Psoas muscle (tissue), 8 donors: ENCODE measurements around the gene KANSL1. TPM values are rescaled to one million over a fixed set of nuclear protein-coding genes. Genes with fewer than 3 reads are reported as not detected.

Experiments
- ATAC-seq, 4 donors: fragments of 200-7000 bp; cut with Tn5 transposase; one replicate each; pipeline ENCODE4 v1.9.1; 2020; ENCODE audit warnings: moderate library complexity in 3 of 4, mild to moderate bottlenecking in 2 of 4
- DNase-seq, 2 donors: peaks; one replicate each; pipeline ENCODE4 v3.0.0-alpha.2; 2020
- H3K27ac ChIP-seq: fragments of 200-600 bp; one replicate; pipeline ENCODE4 v1.8.0; 2022
- H3K27me3 ChIP-seq, 3 donors: fragments of 200-600 bp in 1 of 3; one replicate each; pipeline versions ENCODE4 v1.6.1 to v1.8.0; 2013 to 2022; ENCODE audit warnings: low read length in 2 of 3, mild to moderate bottlenecking in 2 of 3, moderate library complexity in 1 of 3; ENCODE audit not compliant: insufficient read depth in 3 of 3
- H3K36me3 ChIP-seq, 2 donors: fragments of 200-600 bp in 1 of 2; one replicate each; pipeline versions ENCODE4 v1.6.1 to v1.8.0; 2013 to 2022; ENCODE audit warnings: low read depth in 1 of 2, mild to moderate bottlenecking in 1 of 2, moderate library complexity in 1 of 2; ENCODE audit not compliant: insufficient read depth in 1 of 2
- H3K4me1 ChIP-seq: fragments of 200-600 bp; one replicate; pipeline ENCODE4 v1.8.0; 2022
- H3K4me3 ChIP-seq: fragments of 200-600 bp; one replicate; pipeline ENCODE4 v1.8.0; 2022; ENCODE audit warnings: mild to moderate bottlenecking
- H3K9me3 ChIP-seq: fragments of 200-600 bp; one replicate; pipeline ENCODE4 v1.8.0; 2022
- WGBS, 3 donors: extraction: QIAGEN DNeasy Blood & Tissue Kit; methylation state at CpG; one replicate each; pipeline versions ENCODE4 v1.1.6 to v1.1.7; 2013; 5-methylcytosine and 5-hydroxymethylcytosine counted together
- intact Hi-C, 2 donors: fragments of 100-400 bp; cut with DNase I; formaldehyde crosslinking; loops; one replicate each; pipeline versions ENCODE4 v1.11.0 to v1.14.2; 2022
- polyA plus RNA-seq, 3 donors: library from polyadenylated mRNA; stranded (reverse); fragments of 200-250 nt; gene quantifications; one replicate each; pipeline ENCODE4 v1.2.3, GENCODE V29; 2013
- total RNA-seq, 4 donors: library from RNA; stranded (reverse); fragmentation: NEBNext Ultra II Directional in 2 of 4; extraction: Animal tissue kit (Norgen Biotek cat#: 25700) in 2 of 4; gene quantifications; one replicate each; pipeline versions ENCODE4 v1.2.1 to v1.2.4, GENCODE V29; 2021 to 2023
- TF ChIP-seq, protein P1 (sequence below): fragments of 200-600 bp; IDR thresholded peaks from one replicate; pipeline ENCODE4 v1.8.0; 2022; ENCODE audit warnings: antibody characterized with exemption
- donor health status: healthy with polysubstance abuse.
- donor health status: DM: no; HTN: no; CAD: no; lungs with moderate emphysema.
- donor health status: Bipolar disorder and iron deficiency.
- donor health status: healthy.
- donor health status: DM: yes; HTN: yes; CAD: no.
- donor health status: DM: no; HTN: no; CAD: no.
- donor health status: DM: no; HTN: no; CAD: no.
- donor health status: DM: yes; HTN: yes; CAD: no.

The KANSL1 gene
- total and polyA plus RNA-seq, 7 donors: 6.9 to 37.5 (median 25.8) TPM

DNA sequence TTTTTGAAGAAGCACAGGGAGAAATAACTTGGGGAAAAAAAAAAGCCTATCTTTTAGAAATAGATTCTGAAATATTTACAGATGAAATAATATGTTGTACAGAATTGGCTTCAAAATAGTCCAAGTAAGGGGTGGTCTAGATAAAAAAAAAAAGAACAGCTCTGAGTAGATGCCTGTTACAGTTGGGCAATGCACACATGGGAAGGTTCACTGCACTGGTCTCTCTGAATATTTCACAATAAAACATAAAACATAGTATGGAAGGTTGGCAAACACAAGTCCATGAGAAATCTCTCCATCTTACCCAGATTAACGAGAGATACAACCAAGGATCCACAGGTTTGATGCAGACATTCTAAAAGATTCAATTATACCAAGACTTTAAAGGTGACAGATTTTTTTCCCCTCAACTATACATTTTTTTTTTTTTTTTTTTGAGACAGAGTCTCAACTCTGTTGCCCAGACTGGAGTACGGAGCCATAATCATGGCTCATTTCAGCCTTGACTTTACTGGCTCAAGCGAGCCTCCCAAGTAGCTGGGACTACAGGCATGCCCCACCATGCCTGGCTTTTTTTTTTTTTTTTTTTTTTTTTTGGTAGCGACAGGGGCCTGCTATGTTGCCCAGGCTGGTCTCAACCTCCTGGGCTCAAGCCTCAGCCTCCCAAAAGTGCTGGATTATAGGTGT lies 58.0 kb downstream of the KANSL1 start:
- Histone ChIP-seq H3K9me3 (no peaks in the 10 kb centered on the region), H3K36me3 (no peaks in the 10 kb centered on the region), H3K4me3 (no peak overlapping the region), H3K4me1 (peaks cover 87% of the 10 kb centered on the region), H3K27me3 (no peaks in the 10 kb centered on the region), H3K27ac (peak overlapping the region; percentile 37)
- ATAC-seq (no peak), DNase-seq (no peak)
- TF ChIP-seq, protein P1, sequence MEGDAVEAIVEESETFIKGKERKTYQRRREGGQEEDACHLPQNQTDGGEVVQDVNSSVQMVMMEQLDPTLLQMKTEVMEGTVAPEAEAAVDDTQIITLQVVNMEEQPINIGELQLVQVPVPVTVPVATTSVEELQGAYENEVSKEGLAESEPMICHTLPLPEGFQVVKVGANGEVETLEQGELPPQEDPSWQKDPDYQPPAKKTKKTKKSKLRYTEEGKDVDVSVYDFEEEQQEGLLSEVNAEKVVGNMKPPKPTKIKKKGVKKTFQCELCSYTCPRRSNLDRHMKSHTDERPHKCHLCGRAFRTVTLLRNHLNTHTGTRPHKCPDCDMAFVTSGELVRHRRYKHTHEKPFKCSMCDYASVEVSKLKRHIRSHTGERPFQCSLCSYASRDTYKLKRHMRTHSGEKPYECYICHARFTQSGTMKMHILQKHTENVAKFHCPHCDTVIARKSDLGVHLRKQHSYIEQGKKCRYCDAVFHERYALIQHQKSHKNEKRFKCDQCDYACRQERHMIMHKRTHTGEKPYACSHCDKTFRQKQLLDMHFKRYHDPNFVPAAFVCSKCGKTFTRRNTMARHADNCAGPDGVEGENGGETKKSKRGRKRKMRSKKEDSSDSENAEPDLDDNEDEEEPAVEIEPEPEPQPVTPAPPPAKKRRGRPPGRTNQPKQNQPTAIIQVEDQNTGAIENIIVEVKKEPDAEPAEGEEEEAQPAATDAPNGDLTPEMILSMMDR: no peak
- intact Hi-C loops: no loop called here
- WGBS, 3 donors: 90 to 98% (median 95%) methylated on average over 3 to 4 of the region's 4 CpGs

DNA sequence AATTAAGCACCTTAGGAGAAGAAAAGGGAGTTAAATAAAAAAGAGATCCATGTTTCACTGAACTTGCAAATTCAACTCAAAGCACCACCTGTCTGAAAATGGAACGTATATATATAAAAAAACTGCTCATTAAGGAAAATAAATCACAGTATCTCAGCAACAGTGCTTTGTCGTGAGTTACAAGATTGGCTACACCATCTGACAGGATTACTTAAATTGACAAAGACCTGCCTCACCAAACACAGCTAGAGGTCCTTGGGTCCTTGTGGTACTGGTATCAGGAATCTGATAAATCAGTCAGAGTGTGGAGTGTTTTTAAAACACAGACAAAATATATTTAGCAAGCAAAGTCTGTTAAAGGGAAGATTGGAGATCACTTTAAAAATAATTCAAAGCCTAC lies 63.9 kb downstream of the KANSL1 start:
- H3K4me1 ChIP-seq: peaks cover 85% of the 10 kb centered on the region
- 28 to 52% (median 29%) methylated on average over 2 of the region's 2 CpGs for WGBS, 3 donors

DNA sequence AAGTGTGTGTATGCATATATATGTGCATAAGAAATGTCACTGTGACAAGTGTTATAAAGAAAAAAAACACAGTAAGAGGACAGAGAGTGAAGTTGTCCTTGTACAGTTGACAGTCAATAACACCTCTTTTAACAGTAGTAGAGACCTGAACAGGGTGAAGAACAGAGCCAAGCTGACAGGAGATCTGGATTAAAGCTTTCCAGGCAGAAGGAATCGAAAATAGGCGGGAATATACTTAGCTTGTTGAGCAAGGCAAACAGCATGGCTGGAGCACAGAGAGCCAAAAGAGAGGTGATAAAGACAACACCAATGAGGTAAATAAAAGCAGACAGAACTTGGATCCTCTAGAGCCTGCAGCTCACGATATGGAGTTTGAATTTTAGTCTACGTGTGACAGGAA lies 64.8 kb downstream of the KANSL1 start:
- Histone ChIP-seq H3K4me1 (peaks cover 86% of the 10 kb centered on the region), H3K36me3 (no peaks in the 10 kb centered on the region), H3K4me3 (no peak overlapping the region), H3K9me3 (no peaks in the 10 kb centered on the region), H3K27ac (peak overlapping the region; percentile 38), H3K27me3 (no peaks in the 10 kb centered on the region)
- peak in 2 of 4 donors; percentile 14 to 19 for ATAC-seq
- TF ChIP-seq, protein P1: no peak
- intact Hi-C loops: loop anchor here (5.0 kb wide), 2 partner anchors 54 to 59 kb away; no protein-coding TSS in a partner anchor
- no peak for DNase-seq
- WGBS, 3 donors: 34 to 73% (median 38%) methylated on average over 4 of the region's 4 CpGs

More for the DNA sequence above, 63.9 kb downstream of the KANSL1 start:
- TF ChIP-seq, protein P1: no peak
- Histone ChIP-seq H3K9me3 (no peaks in the 10 kb centered on the region), H3K27ac (no peak overlapping the region), H3K4me3 (no peak overlapping the region), H3K27me3 (no peaks in the 10 kb centered on the region), H3K36me3 (no peaks in the 10 kb centered on the region)
- intact Hi-C loops: loop anchor here (5.0 kb wide), 2 partner anchors 53 to 58 kb away; no protein-coding TSS in a partner anchor
- DNase-seq: no peak
- no peak for ATAC-seq

DNA sequence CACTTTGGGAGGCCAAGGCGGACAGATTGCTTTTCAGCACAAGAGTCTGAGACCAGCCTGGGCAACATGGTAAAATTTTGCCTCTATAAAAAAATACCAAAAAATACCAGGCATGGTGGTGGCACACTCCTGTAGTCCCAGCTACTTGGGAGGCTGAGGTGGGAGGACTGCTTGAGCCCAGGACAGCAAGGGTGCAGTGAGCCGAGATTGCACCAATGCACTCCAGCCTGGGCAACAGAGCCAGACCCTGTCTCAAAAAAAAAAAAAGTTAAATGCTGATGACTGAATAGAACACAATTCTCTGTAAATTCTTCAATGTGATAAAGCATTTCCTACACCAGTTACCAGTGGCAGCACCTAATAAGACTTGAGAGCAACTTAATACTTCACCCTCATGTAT lies 65.7 kb downstream of the KANSL1 start:
- WGBS, 3 donors: 97 to 100% (median 100%) methylated on average over 2 of the region's 2 CpGs
- no peaks in the 10 kb centered on the region for H3K27me3 ChIP-seq
- H3K36me3 ChIP-seq: no peaks in the 10 kb centered on the region
- ATAC-seq: no peak
- intact Hi-C loops: loop anchor here (5.0 kb wide), 2 partner anchors 55 to 60 kb away; no protein-coding TSS in a partner anchor
- H3K27ac ChIP-seq: no peak overlapping the region
- TF ChIP-seq, protein P1: no peak
- DNase-seq: no peak
- peaks cover 85% of the 10 kb centered on the region for H3K4me1 ChIP-seq
- H3K9me3 ChIP-seq: no peaks in the 10 kb centered on the region
- H3K4me3 ChIP-seq: no peak overlapping the region
